HepG2 (cell line): Measurements from ENCODE around the gene SDR39U1. TPM values are rescaled to one million over a fixed set of nuclear protein-coding genes. Genes with fewer than 3 reads are reported as not detected.
A peak's percentile ranks its signal among the peaks of the same experiment; 100 is the strongest.

Experiments used
- BRD4 ChIP-seq: sonication (generic); formaldehyde crosslinking; IDR thresholded peaks from 2 replicates; pipeline ENCODE4 v1.4.0; 2020; ENCODE audit warnings: missing genetic modification reagents
- DNMT3B ChIP-seq: conservative IDR thresholded peaks from 2 replicates; pipeline ENCODE4 v1.6.1; 2016; ENCODE audit warnings: missing biosample characterization, control low read depth
- ERF ChIP-seq: IDR thresholded peaks from 2 replicates; pipeline ENCODE4 v1.6.1; 2018; ENCODE audit warnings: missing biosample characterization, missing genetic modification reagents
- HOXD1 ChIP-seq: sonication (generic); formaldehyde crosslinking; IDR thresholded peaks from 2 replicates; pipeline ENCODE4 v1.5.0; 2020; ENCODE audit warnings: missing genetic modification reagents
- MATR3 ChIP-seq: sonication (generic); formaldehyde crosslinking; IDR thresholded peaks from 2 replicates; pipeline ENCODE4 v1.4.0; 2020; ENCODE audit warnings: missing genetic modification reagents
- MXD4 ChIP-seq: IDR thresholded peaks from 2 replicates; pipeline ENCODE4 v1.6.1; 2016; ENCODE audit warnings: mild to moderate bottlenecking, missing biosample characterization, missing genetic modification reagents
- MYPOP ChIP-seq: sonication (generic); formaldehyde crosslinking; IDR thresholded peaks from 2 replicates; pipeline ENCODE4 v1.8.1; 2023; ENCODE audit warnings: mild to moderate bottlenecking, moderate library complexity, missing genetic modification reagents
- PATZ1 ChIP-seq: sonication (generic); formaldehyde crosslinking; IDR thresholded peaks from 2 replicates; pipeline ENCODE4 v1.4.0; 2020; ENCODE audit warnings: missing genetic modification reagents
- RNF2 ChIP-seq: fragments of 450-650 bp; conservative IDR thresholded peaks from 2 replicates; pipeline ENCODE4 v1.6.1; 2016; ENCODE audit warnings: low read depth
- SP2 ChIP-seq: sonication (generic); formaldehyde crosslinking; IDR thresholded peaks from 2 replicates; pipeline ENCODE4 v1.5.1; 2020; ENCODE audit warnings: mild to moderate bottlenecking, missing genetic modification reagents
- TFDP1 ChIP-seq: IDR thresholded peaks from 2 replicates; pipeline ENCODE4 v1.6.1; 2016; ENCODE audit warnings: missing compliant biosample characterization, missing genetic modification reagents, borderline replicate concordance
- XBP1 ChIP-seq: sonication (generic); formaldehyde crosslinking; IDR thresholded peaks from 2 replicates; pipeline ENCODE4 v1.5.0; 2020; ENCODE audit warnings: missing genetic modification reagents
- ZFAT ChIP-seq: sonication (generic); formaldehyde crosslinking; conservative IDR thresholded peaks from 2 replicates; pipeline ENCODE4 v1.8.1; 2023; ENCODE audit warnings: missing genetic modification reagents, inconsistent platforms
- ZNF432 ChIP-seq: sonication (generic); formaldehyde crosslinking; IDR thresholded peaks from 2 replicates; pipeline ENCODE4 v1.5.0; 2020; ENCODE audit warnings: missing genetic modification reagents, mild to moderate bottlenecking, borderline replicate concordance
- ZNF660 ChIP-seq: sonication (generic); formaldehyde crosslinking; IDR thresholded peaks from 2 replicates; pipeline ENCODE4 v1.5.1; 2020; ENCODE audit warnings: mild to moderate bottlenecking, low read depth, missing genetic modification reagents, borderline replicate concordance
- ZNF670 ChIP-seq: sonication (generic); formaldehyde crosslinking; IDR thresholded peaks from 2 replicates; pipeline ENCODE4 v1.8.0; 2022; ENCODE audit warnings: mild to moderate bottlenecking, missing genetic modification reagents, borderline replicate concordance
- ZNF790 ChIP-seq: sonication (generic); formaldehyde crosslinking; IDR thresholded peaks from 2 replicates; pipeline ENCODE4 v1.8.0; 2022; ENCODE audit warnings: missing genetic modification reagents, mild to moderate bottlenecking, borderline replicate concordance
- ZNF891 ChIP-seq: sonication (generic); formaldehyde crosslinking; IDR thresholded peaks from 2 replicates; pipeline ENCODE4 v1.5.0; 2020; ENCODE audit warnings: mild to moderate bottlenecking, missing genetic modification reagents
- polyA plus RNA-seq, 8 experiments: library from polyadenylated mRNA; depleted of rRNA in 3 of 8; stranded (reverse) in 7 of 8; unstranded in 1 of 8; fragments of >200 nt; fragmentation: Illumina TruSeq in 4 of 8; extraction: Trizol in 4 of 8; gene quantifications; 2 replicates each; pipeline versions ENCODE4 v1.2.1 to v1.2.3, GENCODE V29; 2011 to 2016; ENCODE audit warnings: low read depth in 4 of 8, missing spikeins in 1 of 8, mixed read lengths in 1 of 8; ENCODE audit not compliant: insufficient read depth in 1 of 8
- total RNA-seq, 5 experiments: library from RNA; depleted of rRNA; stranded (reverse); fragments of >200 nt; fragmentation: Illumina TruSeq; extraction: Trizol; gene quantifications; 2 replicates each; pipeline ENCODE4 v1.2.3, GENCODE V29; 2016; ENCODE audit warnings: low read depth in 1 of 5
- TF ChIP-seq, protein P1 (sequence below), 2 experiments: sonication (generic) in 1 of 2; formaldehyde crosslinking in 1 of 2; IDR thresholded peaks; 2 replicates each; pipeline versions ENCODE4 v1.5.1 to v1.6.1; 2011 to 2020; ENCODE audit warnings: borderline replicate concordance in 1 of 2, low read depth in 1 of 2, low read length in 1 of 2, mild to moderate bottlenecking in 1 of 2, missing genetic modification reagents in 1 of 2, moderate library complexity in 1 of 2
- TF ChIP-seq, protein P2 (sequence below): sonication (generic); formaldehyde crosslinking; IDR thresholded peaks from 2 replicates; pipeline ENCODE4 v1.4.0; 2020; ENCODE audit warnings: missing genetic modification reagents

The SDR39U1 gene
- total and polyA plus RNA-seq, 2 of the 13 experiments (the other 11 are each of a cell fraction or from before 2014, with no cell fraction given): 34.4 to 129 TPM

GRCh38 chr14:24442240-24443052, at the start of gene SDR39U1 (continued):
- TF ChIP-seq ZNF660 (CRISPR knock-in tag) (0 out of 2 replicates have a peak, but pooled peaks have one; percentile 84), ERF (CRISPR knock-in tag) (peak; percentile 96), MXD4 (CRISPR knock-in tag) (peak; percentile 96), HOXD1 (CRISPR knock-in tag) (peak; percentile 41), XBP1 (CRISPR knock-in tag) (peak; percentile 91), SP2 (CRISPR knock-in tag) (peak; percentile 92), RNF2 (peak; percentile 74; the same call in 1 of the 2 replicates), BRD4 (CRISPR knock-in tag) (peak; percentile 82), PATZ1 (CRISPR knock-in tag) (peak; percentile 90), ZNF670 (CRISPR knock-in tag) (peak; percentile 92), TFDP1 (CRISPR knock-in tag) (peak; percentile 89; the same call in 1 of the 2 replicates), ZNF790 (peak; percentile 94; the same call in 1 of the 2 replicates), ZNF432 (CRISPR knock-in tag) (no peak), ZNF891 (peak; percentile 99), MYPOP (CRISPR knock-in tag) (peak; percentile 92), ZFAT (CRISPR knock-in tag) (no peak), MATR3 (no peak), DNMT3B (CRISPR knock-in tag) (peak; percentile 97)
- TF ChIP-seq, protein P1, sequence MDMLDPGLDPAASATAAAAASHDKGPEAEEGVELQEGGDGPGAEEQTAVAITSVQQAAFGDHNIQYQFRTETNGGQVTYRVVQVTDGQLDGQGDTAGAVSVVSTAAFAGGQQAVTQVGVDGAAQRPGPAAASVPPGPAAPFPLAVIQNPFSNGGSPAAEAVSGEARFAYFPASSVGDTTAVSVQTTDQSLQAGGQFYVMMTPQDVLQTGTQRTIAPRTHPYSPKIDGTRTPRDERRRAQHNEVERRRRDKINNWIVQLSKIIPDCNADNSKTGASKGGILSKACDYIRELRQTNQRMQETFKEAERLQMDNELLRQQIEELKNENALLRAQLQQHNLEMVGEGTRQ (IDR thresholded peaks at IDR 0.05; ENCODE audit: low read depth, low read length): peak; percentile 89
- TF ChIP-seq, protein P1 (CRISPR knock-in tag; IDR thresholded peaks at IDR 0.05; ENCODE audit: borderline replicate concordance): peak; percentile 96; the same call in 1 of the 2 replicates
- TF ChIP-seq, protein P2, sequence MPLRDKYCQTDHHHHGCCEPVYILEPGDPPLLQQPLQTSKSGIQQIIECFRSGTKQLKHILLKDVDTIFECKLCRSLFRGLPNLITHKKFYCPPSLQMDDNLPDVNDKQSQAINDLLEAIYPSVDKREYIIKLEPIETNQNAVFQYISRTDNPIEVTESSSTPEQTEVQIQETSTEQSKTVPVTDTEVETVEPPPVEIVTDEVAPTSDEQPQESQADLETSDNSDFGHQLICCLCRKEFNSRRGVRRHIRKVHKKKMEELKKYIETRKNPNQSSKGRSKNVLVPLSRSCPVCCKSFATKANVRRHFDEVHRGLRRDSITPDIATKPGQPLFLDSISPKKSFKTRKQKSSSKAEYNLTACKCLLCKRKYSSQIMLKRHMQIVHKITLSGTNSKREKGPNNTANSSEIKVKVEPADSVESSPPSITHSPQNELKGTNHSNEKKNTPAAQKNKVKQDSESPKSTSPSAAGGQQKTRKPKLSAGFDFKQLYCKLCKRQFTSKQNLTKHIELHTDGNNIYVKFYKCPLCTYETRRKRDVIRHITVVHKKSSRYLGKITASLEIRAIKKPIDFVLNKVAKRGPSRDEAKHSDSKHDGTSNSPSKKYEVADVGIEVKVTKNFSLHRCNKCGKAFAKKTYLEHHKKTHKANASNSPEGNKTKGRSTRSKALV (CRISPR knock-in tag): peak; percentile 91
